HEK293T (cell line): ENCODE measurements around the gene CLDND1.

Source experiments
- CTCF ChIA-PET: fragments of 350-600 bp; formaldehyde crosslinking; extraction: SDS; loops from one replicate; lab custom pipeline; 2021; ENCODE audit warnings: antibody characterized with exemption, inconsistent platforms; lab: Yijun Ruan, JAX
- POLR2A ChIA-PET: fragments of 350-600 bp; formaldehyde crosslinking; extraction: SDS; loops from one replicate; lab custom pipeline; 2020; ENCODE audit warnings: antibody characterized with exemption, inconsistent platforms; lab: Yijun Ruan, JAX
- DNase-seq: peaks from one replicate; pipeline ENCODE4 v3.0.0; 2012; ENCODE audit warnings: mixed read lengths; ENCODE audit errors: extremely low spot score
- ARNT ChIP-seq: fragments of 450-650 bp; IDR thresholded peaks from 2 replicates; pipeline ENCODE4 v1.6.1; 2017; ENCODE audit warnings: mild to moderate bottlenecking
- BHLHE40 ChIP-seq: fragments of 450-650 bp; IDR thresholded peaks from 2 replicates; pipeline ENCODE4 v1.6.1; 2016; ENCODE audit warnings: mild to moderate bottlenecking, moderate library complexity, borderline replicate concordance
- CTBP1 ChIP-seq: fragments of 450-650 bp; IDR thresholded peaks from 2 replicates; pipeline ENCODE4 v1.6.1; 2016; ENCODE audit warnings: borderline replicate concordance
- ELF4 ChIP-seq: fragments of 450-650 bp; IDR thresholded peaks from 2 replicates; pipeline ENCODE4 v1.6.1; 2017; ENCODE audit warnings: antibody characterized with exemption
- FOXA1 ChIP-seq: fragments of 450-650 bp; IDR thresholded peaks from 2 replicates; pipeline ENCODE4 v1.6.1; 2016; ENCODE audit warnings: mild to moderate bottlenecking
- FOXK2 ChIP-seq: fragments of 450-650 bp; IDR thresholded peaks from 2 replicates; pipeline ENCODE4 v1.6.1; 2016; ENCODE audit warnings: mild to moderate bottlenecking
- FOXM1 ChIP-seq: fragments of 450-650 bp; IDR thresholded peaks from 2 replicates; pipeline ENCODE4 v1.6.1; 2017; ENCODE audit warnings: mild to moderate bottlenecking, borderline replicate concordance
- HDGF ChIP-seq: fragments of 450-650 bp; IDR thresholded peaks from 2 replicates; pipeline ENCODE4 v1.6.1; 2017; ENCODE audit warnings: antibody characterized with exemption, borderline replicate concordance
- L3MBTL2 ChIP-seq: fragments of 450-650 bp; conservative IDR thresholded peaks from 2 replicates; pipeline ENCODE4 v1.6.1; 2016; ENCODE audit warnings: mild to moderate bottlenecking
- LEF1 ChIP-seq: fragments of 450-650 bp; IDR thresholded peaks from 2 replicates; pipeline ENCODE4 v1.6.1; 2017; ENCODE audit warnings: mild to moderate bottlenecking, borderline replicate concordance
- NFRKB ChIP-seq: fragments of 450-650 bp; IDR thresholded peaks from 2 replicates; pipeline ENCODE4 v1.6.1; 2016; ENCODE audit warnings: mild to moderate bottlenecking, moderate library complexity
- SP1 ChIP-seq: fragments of 450-650 bp; IDR thresholded peaks from 2 replicates; pipeline ENCODE4 v1.6.1; 2017
- SUZ12 ChIP-seq: fragments of 450-650 bp; IDR thresholded peaks from 2 replicates; pipeline ENCODE4 v1.6.1; 2016; ENCODE audit warnings: mild to moderate bottlenecking
- TARDBP ChIP-seq: fragments of 450-650 bp; IDR thresholded peaks from 2 replicates; pipeline ENCODE4 v1.6.1; 2016
- ZNF384 ChIP-seq: fragments of 450-650 bp; IDR thresholded peaks from 2 replicates; pipeline ENCODE4 v1.6.1; 2016
- TF ChIP-seq, protein P1 (sequence below): fragments of 450-650 bp; IDR thresholded peaks from 2 replicates; pipeline ENCODE4 v1.6.1; 2016

The CLDND1 gene

DNA sequence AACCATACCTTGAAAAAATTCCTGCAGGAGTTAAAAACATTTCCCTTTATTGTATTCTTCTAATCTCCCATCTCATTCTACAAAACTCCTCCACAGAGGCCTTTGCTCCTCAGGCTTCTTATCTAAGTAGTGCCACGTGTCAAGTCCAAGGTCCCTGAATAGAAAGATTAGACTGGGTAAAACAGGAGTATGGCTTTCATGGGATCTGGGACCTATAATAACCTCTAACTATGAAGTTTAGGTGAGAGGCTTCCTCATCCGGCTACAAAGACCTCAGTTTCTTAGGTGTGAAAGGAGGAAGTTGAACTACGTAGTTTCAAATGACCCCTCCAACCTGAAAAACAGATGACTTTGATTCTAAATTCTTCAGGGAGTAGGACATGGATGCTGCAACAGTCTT lies 29.1 kb upstream of the CLDND1 start:
- ChIA-PET CTCF (no interaction called here), POLR2A (no interaction called here)
- no peak for DNase-seq
- TF ChIP-seq FOXA1: no peak
- TF ChIP-seq, protein P1, sequence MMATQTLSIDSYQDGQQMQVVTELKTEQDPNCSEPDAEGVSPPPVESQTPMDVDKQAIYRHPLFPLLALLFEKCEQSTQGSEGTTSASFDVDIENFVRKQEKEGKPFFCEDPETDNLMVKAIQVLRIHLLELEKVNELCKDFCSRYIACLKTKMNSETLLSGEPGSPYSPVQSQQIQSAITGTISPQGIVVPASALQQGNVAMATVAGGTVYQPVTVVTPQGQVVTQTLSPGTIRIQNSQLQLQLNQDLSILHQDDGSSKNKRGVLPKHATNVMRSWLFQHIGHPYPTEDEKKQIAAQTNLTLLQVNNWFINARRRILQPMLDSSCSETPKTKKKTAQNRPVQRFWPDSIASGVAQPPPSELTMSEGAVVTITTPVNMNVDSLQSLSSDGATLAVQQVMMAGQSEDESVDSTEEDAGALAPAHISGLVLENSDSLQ: no peak
- TF ChIP-seq ARNT: no peak
- no peak for TF ChIP-seq CTBP1
- no peak for TF ChIP-seq L3MBTL2
- no peak for TF ChIP-seq HDGF
- no peak for TF ChIP-seq FOXM1
- TF ChIP-seq FOXK2: no peak
- no peak for TF ChIP-seq ELF4
- no peak for TF ChIP-seq LEF1
- no peak for TF ChIP-seq SP1
- no peak for TF ChIP-seq ZNF384
- TF ChIP-seq BHLHE40: no peak

DNA sequence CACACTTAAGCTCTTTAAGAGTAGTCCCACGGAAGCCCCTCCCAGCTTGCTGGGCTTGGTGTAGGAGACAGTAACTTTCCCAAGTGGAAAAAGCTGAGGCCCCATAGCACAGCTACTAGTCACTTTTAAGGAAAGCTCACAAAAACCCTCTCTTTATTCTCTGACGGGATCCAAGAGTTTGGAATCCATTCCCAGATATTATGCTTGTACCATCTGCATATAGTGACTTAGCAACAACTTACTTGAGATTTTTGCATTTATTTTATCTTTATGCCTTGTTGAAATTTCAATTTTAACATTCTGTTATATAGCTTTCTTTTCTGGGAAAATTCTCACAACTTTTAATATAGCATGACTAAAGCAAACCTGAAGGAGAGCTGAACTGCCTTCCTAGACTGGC lies 28.5 kb upstream of the CLDND1 start:
- CTCF ChIA-PET: no interaction called here
- no peak for TF ChIP-seq HDGF
- TF ChIP-seq LEF1: no peak
- no peak for TF ChIP-seq L3MBTL2
- TF ChIP-seq CTBP1: no peak
- no peak for TF ChIP-seq ARNT
- no peak for TF ChIP-seq SUZ12
- TF ChIP-seq NFRKB: no peak
- TF ChIP-seq FOXM1: no peak
- TF ChIP-seq TARDBP: no peak
- no peak for TF ChIP-seq FOXA1
- no peak for TF ChIP-seq BHLHE40
- no peak for TF ChIP-seq SP1
- TF ChIP-seq ZNF384: no peak
- TF ChIP-seq, protein P1: no peak
- no peak for TF ChIP-seq FOXK2
- no peak for TF ChIP-seq ELF4
- DNase-seq: no peak
- POLR2A ChIA-PET: no interaction called here

DNA sequence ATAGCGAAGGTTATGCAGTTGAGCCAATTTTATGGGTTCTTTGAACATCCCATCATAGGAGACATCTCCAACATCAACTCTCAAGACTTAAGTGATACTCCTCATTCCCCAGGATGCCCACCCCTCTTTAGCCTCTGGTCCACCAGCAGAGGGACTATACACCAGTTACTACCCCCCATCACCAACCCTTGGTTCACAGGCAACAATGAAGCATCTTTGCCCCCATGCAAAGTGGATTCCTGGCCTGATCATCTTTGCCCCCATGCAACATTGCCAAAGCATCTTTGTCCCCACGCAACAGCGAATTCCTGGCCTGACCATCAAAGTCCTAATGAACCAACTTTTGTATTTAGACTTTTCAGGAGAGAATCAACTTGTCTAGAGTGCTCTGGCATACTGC lies 28.1 kb upstream of the CLDND1 start:
- no peak for DNase-seq
- ChIA-PET POLR2A (no interaction called here), CTCF (no interaction called here)
- TF ChIP-seq FOXA1 (no peak), FOXK2 (no peak), TARDBP (no peak), NFRKB (no peak), L3MBTL2 (no peak), ELF4 (no peak), SP1 (no peak), ARNT (no peak), HDGF (no peak), BHLHE40 (no peak), ZNF384 (no peak), LEF1 (no peak), CTBP1 (no peak), SUZ12 (no peak), FOXM1 (no peak)
- TF ChIP-seq, protein P1: no peak

DNA sequence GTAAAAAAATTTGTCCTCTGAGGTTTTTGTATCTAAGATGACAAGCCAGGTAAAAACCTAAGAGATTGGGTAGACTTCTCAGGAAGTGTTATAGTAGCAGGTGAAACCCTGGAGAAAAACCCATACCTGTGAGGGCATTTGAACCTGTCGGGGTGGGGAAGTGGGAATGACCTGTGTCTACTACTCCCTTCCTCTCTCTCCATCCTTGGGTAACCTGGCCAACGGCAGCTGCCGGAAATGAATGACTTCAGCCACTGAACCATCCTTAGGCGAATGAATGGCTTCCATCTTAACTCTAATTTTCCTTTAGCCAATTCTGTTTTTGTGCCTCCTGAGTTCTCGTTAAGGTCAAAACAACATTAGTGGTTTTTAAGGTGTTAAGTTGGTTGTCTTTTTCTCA lies 25.8 kb upstream of the CLDND1 start:
- ChIA-PET CTCF (no interaction called here), POLR2A (no interaction called here)
- no peak for TF ChIP-seq BHLHE40
- TF ChIP-seq TARDBP: no peak
- TF ChIP-seq FOXK2: no peak
- TF ChIP-seq, protein P1: no peak
- TF ChIP-seq CTBP1: no peak
- no peak for TF ChIP-seq HDGF
- no peak for TF ChIP-seq SUZ12
- no peak for TF ChIP-seq LEF1
- no peak for DNase-seq

DNA sequence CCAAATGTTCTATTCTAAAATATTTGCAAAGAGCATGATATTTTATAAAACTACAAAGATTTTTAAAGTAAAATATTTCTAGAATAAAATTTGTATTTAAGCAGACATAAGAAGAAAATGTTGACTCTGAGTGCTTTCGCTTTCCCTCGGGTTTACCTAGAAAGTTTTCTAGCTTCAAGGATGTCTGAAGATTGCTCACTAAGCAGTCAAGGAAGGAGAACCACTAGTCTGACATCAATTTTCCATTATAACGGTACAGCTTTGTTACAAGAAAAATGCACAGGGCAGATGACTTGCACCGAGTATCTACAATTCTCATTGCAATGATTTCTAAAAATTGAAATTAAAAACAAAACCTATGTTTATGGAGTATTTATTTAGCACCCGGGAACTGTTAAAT lies 23.2 kb upstream of the CLDND1 start:
- TF ChIP-seq SP1 (no peak), ELF4 (no peak), NFRKB (no peak), BHLHE40 (no peak)
- CTCF ChIA-PET: interaction anchor here (0.6 kb wide), 1 partner anchor 201 kb away, joined by 3 read pairs; no protein-coding TSS in a partner anchor
- no peak for DNase-seq
- POLR2A ChIA-PET: no interaction called here

DNA sequence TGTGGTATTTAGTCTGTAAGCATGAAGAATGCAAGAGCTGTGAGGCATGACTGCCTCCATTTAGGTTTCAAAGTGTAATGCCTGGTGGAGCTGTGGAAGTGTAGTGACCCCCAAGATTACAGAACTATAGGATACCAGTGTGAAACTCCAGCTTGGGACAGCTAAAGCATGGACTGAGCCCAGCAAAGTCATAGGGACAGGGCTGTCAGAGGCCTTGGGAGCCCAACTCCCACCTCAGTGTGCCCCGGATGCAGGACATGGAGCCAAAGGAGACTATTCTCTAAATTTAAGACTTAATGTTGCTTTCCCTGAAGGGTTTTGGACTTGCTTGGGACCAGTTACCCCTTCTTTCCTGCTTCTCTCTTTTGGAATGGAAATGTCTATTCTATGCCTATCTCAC lies 19.9 kb upstream of the CLDND1 start:
- ChIA-PET CTCF (no interaction called here), POLR2A (no interaction called here)
- TF ChIP-seq, protein P1: no peak
- no peak for TF ChIP-seq TARDBP
- TF ChIP-seq ARNT: no peak
- TF ChIP-seq L3MBTL2: no peak
- no peak for TF ChIP-seq LEF1
- no peak for TF ChIP-seq ZNF384
- TF ChIP-seq NFRKB: no peak
- no peak for TF ChIP-seq FOXM1
- no peak for TF ChIP-seq HDGF
- TF ChIP-seq CTBP1: no peak
- TF ChIP-seq BHLHE40: no peak
- no peak for TF ChIP-seq SP1
- TF ChIP-seq ELF4: no peak
- DNase-seq: no peak
